Stimulated activated CD8-positive, alpha-beta memory T cell treated with anti-CD3 and anti-CD28 coated beads, Interleukin-15, amount 100 ng/mL, for 1 hour (primary cell): ENCODE results near the gene TMEM181.

ENCODE experiments used
- DNase-seq: peaks from one replicate; pipeline ENCODE4 v3.0.0-alpha.2; 2020; ENCODE audit warnings: low read depth

Gene TMEM181

GRCh38 chr6:158564243-158565121 lies 4.6 kb downstream of the TMEM181 start:
- no peak for DNase-seq

DNA sequence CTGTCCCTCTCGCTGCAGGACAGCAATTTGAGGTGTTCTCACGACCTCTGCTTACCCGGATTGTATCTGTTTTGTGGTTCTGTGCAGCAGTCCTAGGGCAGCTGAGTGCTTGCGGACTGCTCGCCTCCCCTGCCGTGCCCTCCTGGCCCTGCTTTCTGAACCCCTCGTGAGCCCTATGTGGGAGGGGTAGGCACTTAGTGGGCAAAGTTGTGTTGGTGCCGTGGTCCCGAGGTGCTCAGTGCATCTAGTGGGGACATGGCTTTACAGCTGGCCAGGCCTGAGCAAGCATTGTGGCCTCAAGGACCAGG lies 5.2 kb downstream of the TMEM181 start:
- no peak for DNase-seq

GRCh38 chr6:158565482-158566040 lies 5.7 kb downstream of the TMEM181 start:
- DNase-seq: no peak

- no peak for DNase-seq
Observed at GRCh38 chr6:158566207-158566818, 6.4 kb downstream of the TMEM181 start.

DNA sequence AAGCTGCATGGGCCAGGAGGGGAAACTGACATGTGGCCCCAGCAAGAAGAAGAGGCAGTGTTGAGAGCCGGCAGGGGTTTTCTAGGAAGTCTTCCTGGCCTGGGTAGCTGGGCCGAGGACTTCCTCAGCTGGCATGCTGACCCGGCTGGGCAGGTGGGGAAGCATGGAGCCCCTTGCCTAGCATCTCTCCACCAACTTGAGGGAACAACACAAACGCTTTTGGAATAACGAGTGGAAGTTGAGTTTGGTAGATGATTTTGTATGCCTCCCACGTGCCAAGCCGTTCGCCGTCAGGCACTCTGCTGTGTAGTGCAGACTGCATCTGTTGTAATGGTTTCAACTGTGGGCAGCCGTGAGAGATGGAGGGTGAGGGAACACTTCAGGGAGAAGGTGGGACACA lies 7.3 kb downstream of the TMEM181 start:
- no peak for DNase-seq

DNA sequence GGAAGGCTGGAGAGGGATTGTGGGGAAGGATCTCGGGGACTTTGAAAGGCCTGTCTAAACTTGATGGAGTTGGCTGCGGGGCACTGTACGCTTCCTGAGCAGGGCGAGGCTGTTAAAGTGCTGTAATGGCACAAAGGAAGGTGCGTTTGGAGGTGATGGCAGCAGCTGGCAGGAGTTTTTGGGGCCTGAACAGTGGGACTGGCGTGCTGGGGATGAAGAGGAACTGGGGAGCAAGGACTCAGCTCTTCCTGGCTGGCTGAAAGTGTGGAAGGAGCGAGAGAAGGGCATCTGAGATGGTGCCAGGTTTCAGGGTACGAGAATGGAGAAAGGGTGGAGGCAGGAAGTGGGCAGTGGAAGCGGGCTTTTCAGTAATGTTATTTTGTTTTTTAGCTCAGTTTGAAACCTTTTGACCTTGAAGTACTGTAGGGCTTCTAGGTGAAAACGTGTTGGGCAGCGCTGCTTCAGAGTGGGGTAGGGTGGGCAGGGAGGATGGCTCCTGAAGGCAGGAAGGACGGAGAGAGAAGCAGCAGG lies 8.0 kb downstream of the TMEM181 start:
- DNase-seq: no peak

GRCh38 chr6:158568549-158568948 lies 8.7 kb downstream of the TMEM181 start:
- no peak for DNase-seq

DNA sequence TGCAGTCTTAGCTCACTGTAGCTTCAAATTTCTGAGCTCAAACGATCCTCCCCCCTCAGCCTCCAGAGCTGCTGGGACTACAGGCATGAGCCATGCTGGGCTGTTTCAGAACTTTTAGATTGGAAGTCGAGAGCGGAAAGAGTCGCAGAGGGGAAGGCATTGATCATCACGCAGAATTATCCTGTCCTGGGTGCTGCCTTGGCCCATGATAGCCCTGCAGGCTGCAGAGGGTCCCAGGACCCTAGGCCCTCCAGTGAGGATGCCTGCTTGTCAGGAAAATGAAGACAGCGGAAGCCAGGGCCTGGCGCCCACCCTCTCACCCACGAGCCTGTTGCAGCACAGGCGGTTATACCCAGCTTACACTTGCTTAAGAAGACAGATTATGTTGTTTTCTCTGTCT lies 9.1 kb downstream of the TMEM181 start:
- no peak for DNase-seq

DNA sequence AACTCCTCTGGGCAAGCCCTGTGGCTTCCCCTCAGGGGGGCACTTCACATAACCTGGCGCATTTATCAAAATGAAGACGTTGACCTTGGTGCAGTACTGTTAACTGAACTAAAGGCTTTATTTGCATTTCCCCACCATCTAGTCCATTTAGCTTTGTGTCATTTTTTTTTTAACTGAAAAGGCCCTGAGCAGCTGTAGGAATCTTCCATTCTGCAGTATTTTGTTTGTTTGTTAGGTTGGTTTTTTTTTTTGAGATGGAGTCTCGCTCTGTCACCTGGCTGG lies 10.7 kb downstream of the TMEM181 start:
- no peak for DNase-seq

- no peak for DNase-seq
Observed at GRCh38 chr6:158571826-158572652, 12.1 kb downstream of the TMEM181 start.

DNA sequence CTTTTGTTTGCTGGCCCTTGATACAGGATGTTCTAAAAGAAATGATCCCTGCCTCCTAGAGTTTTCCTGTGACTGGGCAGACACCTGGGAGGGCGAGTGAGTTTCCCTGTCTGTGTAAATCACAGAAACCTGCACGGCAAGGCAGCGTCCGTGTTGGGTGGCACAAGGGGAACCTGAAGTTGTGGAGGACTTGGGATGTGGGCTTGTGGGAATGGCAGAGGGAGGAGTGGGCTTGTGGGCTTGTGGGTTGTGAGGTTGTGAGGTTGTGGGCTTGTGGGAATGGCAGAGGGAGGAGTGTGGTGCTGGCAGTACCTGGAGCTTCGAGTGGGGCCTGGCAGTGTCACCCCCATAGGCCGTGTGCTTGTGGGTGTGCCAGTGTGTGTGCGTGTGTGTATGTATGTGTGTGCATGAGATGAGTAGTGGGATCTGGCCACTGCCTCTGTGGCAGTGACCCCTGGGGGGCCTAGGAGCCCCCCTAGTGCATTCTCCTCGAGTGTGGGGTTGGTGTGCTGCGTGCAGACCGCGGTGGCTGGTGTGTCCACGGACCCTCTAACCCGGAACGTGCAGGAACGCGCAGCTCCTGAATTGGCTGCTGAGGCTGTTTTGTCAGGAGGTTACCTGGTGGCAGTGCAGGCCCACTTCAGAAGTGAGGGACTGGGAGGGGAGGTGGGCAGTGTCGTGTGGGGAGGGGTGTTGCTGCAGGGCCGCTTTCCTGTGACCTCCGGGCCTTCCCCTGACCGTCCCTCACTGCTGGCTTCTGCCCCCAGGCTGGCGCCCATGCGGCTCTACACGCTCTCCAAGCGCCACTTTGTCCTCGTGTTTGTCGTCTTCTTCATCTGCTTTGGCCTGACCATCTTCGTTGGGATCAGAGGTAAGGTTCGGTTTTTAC lies 13.0 kb downstream of the TMEM181 start:
- DNase-seq: no peak

DNA sequence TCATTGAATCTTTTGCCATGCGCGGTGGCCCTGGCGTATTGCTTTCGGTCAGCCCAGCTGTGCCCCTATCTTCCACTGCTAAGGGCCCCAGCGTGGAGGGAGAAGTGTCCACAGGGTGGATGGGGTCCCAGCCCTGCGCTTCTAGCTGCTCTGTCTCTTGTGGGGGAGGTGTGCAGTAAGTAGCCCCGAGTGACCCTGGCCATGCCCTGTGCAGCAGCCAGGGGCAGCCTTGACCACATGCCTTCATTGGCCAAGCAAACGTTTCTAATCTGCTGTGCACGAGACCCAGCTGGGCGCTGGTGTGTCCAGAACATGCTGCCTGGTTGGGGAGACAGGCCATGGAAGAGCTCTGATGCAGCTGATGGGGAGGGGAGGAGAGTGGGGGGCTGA lies 13.6 kb downstream of the TMEM181 start:
- DNase-seq: no peak

- no peak for DNase-seq
Observed at GRCh38 chr6:158574800-158575199, 14.9 kb downstream of the TMEM181 start.

DNA sequence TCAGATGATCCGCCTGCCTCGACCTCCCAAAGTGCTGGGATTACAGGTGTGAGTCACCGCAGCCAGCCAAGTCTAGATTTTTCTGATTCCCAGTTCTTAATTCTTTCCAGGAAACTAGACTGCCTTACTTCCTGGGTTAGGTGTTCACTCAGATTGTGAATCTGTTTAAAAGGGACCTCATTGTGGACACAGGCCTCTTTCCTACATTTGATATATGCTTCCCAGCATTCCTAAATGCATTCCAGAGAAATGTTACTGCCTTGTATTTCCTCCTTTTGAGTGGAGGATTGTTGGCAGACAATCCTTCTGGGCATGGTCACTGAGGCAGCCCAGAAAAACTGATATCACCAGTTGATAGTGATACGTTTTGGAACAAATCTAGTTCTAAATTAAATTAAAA lies 15.7 kb downstream of the TMEM181 start:
- no peak for DNase-seq

- DNase-seq: no peak
Observed at GRCh38 chr6:158584236-158584651, 24.4 kb downstream of the TMEM181 start.

GRCh38 chr6:158586652-158587051 lies 26.8 kb downstream of the TMEM181 start:
- no peak for DNase-seq

- no peak for DNase-seq
Observed at GRCh38 chr6:158589366-158589765, 29.5 kb downstream of the TMEM181 start.

DNA sequence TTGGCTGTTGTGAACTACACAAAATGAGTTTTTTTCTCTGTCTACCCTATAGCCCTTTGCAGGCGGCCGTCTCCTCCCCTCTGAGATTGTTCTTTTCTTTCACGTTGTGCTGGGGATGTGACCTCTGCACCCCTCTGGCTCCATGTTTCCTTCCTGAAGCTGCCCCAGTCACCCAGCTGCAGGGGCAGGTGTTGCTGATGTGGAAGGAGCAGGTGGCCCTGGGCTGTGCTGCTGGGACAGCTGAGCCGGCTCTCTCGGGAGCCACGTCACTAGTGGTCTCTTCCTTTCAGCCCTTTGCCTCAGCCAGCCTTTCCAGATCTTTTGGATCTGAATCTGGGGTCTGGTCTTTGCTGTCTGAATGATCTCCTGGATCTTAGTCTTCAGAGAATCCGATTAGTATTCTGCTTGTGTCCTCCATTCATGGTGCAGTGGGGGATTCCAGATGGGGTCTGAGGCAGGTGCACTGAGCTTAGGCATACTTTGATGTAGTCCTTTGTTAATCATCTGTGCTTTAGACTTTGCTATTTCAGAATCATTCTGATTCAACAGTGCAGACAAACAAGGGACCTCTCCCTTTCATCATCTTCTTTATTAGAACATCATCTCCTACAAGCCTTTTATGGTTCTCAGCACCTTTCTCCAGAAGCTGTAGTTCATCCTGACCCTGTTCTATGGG lies 31.4 kb downstream of the TMEM181 start:
- no peak for DNase-seq

DNA sequence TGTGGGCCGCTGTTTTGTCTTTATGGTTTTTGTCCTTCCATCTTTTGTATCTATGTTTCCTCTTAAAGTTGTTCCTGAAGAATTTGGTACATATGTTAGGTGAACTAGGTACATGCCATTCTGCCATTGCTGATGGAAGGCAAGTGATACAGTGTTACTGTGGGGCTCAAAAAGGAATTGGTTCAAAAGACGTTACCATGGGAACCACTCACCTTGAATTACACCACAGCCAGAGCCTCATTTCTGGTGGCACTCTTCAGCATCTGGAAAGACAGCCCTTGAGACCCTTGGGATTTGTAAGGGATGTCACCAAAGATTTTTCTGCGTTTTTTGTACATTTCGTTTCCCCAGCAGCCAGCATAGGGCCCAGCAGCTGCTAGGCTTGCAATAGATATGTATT lies 31.9 kb downstream of the TMEM181 start:
- DNase-seq: no peak

DNA sequence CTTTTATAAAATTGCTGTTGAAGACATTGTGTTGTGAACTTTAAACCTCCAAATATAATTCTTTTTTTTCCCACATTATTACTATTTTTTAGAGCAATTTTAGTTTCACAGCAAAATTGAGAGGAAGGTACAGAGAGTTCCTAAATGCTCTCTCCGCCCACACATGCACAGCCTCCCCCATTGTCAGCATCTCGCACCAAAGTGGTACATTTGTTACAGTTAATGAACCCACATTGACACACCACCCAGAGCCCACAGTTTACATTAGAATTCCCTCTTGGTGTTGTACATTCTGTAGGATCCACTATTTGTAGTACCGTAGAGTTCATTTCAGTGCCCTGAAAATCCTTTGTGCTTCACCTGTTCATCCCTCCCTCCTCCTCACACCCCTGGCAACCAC lies 33.8 kb downstream of the TMEM181 start:
- DNase-seq: no peak

DNA sequence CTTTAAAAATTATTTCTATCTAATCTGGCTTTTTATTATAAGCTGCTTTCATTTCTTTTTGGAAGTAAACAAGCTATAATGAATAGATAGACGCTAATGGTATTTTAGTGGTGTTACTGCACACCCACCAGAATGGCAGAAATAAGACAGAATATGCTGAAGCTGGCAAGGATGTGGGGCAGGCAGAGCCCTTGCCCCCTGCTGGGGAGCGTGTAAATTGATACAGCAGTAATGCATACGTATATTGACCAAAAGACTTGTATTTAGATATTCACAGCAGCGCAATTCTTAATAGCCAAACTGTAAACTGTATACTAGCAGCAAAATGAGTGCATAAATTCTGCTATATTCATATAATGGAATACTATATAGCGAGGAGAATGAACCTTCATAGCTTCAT lies 35.3 kb downstream of the TMEM181 start:
- no peak for DNase-seq
